ENCODE results near the gene METTL1. TPM values are rescaled to one million over a fixed set of nuclear protein-coding genes. Genes with fewer than 3 reads are reported as not detected.
A peak's percentile ranks its signal among the peaks of the same experiment; 100 is the strongest.

Gene METTL1
- total and polyA plus RNA-seq, 11 donors: 0.95 to 28.5 (median 7.9) TPM

DNA sequence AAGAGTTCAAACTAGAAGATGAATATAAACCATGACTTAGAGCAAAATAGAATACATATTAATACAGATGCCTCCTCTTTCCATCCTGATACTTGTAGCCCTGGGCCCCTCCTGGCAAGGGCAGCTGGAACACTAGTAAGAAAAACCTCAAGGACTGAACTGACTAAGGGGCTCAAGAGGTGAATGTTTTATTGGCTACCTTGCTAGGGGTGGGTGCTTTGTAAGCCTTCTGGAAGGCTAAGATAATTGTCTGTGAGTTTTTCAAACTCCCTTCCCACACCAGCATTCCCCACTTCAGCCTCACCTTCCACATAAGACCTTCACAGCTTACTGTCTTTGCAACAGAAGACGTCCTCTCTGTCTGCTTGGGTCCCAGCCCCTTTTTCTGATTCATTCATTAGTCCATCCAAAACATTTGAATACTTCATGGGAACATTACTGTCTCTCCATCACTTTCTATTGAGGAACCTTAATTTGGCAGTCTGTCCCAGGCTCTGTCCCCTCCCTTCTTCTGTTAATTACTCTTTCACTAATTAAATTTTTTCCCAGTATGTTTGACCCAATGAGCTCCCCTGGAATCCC, 18.1 kb downstream of the METTL1 start:
- 19 to 38% (median 26%) methylated on average over 1 of the region's 1 CpG for WGBS, 4 donors
- TF ChIP-seq, protein P1, sequence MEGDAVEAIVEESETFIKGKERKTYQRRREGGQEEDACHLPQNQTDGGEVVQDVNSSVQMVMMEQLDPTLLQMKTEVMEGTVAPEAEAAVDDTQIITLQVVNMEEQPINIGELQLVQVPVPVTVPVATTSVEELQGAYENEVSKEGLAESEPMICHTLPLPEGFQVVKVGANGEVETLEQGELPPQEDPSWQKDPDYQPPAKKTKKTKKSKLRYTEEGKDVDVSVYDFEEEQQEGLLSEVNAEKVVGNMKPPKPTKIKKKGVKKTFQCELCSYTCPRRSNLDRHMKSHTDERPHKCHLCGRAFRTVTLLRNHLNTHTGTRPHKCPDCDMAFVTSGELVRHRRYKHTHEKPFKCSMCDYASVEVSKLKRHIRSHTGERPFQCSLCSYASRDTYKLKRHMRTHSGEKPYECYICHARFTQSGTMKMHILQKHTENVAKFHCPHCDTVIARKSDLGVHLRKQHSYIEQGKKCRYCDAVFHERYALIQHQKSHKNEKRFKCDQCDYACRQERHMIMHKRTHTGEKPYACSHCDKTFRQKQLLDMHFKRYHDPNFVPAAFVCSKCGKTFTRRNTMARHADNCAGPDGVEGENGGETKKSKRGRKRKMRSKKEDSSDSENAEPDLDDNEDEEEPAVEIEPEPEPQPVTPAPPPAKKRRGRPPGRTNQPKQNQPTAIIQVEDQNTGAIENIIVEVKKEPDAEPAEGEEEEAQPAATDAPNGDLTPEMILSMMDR (IDR thresholded peaks at IDR 0.05): no peak
- no peak for TF ChIP-seq POLR2A (IDR thresholded peaks at IDR 0.05)
- peak overlapping the region in 1 of 12 donors; percentile 27 for H3K27ac ChIP-seq
- H3K4me1 ChIP-seq: peaks cover 0 to 54% (median 33%) of the 10 kb centered on the region in 12 donors
- no peaks in the 10 kb centered on the region for H3K9me3 ChIP-seq
- intact Hi-C loops (cut with DNase I): loop anchor here in 1 of 10 donors (5.0 kb wide), 1 partner anchor 62 kb away; the partner anchor contains the start of gene OS9
- no peak for ATAC-seq
- H3K4me3 ChIP-seq: peak overlapping the region in 3 of 12 donors; percentile 69 to 87 (median 83)
- H3K27me3 ChIP-seq: no peaks in the 10 kb centered on the region
- peaks cover 0 to 40% (median 31%) of the 10 kb centered on the region in 9 donors for H3K36me3 ChIP-seq
- no peak for DNase-seq

DNA sequence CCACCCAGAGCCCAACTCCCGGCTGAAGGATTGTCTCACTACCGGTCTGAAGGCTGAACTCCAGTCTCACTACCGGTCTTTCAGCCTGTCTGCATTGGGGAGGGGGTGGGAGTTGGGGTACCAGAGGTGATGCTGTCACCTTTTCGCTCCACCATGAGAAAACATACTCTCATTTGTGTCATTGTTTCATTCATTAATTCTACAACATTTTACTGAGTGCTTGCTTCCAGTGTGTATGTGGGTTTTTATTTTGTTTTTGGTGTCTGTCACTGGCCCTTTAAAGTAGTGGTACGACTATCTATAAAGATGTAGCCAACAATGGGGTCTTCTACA, 19.3 kb downstream of the METTL1 start:
- H3K4me1 ChIP-seq: peaks cover 0 to 54% (median 33%) of the 10 kb centered on the region in 12 donors
- intact Hi-C loops (cut with DNase I): loop anchor here in 2 of 10 donors (1.0 to 5.0 kb wide), 2 partner anchors 20 to 60 kb away; partner anchors contain the start of genes EEF1AKMT3 (in 1 of the 2), METTL1 (in 1 of the 2) and OS9 (in 1 of the 2)
- TF ChIP-seq POLR2A (IDR thresholded peaks at IDR 0.05): no peak
- TF ChIP-seq, protein P1 (IDR thresholded peaks at IDR 0.05): no peak
- DNase-seq (no peak), ATAC-seq (no peak)
- WGBS, 4 donors: 2 to 3% (median 2%) methylated on average over 5 of the region's 5 CpGs
- peak overlapping the region in 9 of 12 donors; percentile 63 to 89 (median 77) for H3K4me3 ChIP-seq
- peak overlapping the region in 11 of 12 donors; percentile 42 to 95 (median 57) for H3K27ac ChIP-seq
- no peaks in the 10 kb centered on the region for H3K9me3 ChIP-seq
- H3K27me3 ChIP-seq: no peaks in the 10 kb centered on the region
- peaks cover 0 to 40% (median 33%) of the 10 kb centered on the region in 9 donors for H3K36me3 ChIP-seq

DNA sequence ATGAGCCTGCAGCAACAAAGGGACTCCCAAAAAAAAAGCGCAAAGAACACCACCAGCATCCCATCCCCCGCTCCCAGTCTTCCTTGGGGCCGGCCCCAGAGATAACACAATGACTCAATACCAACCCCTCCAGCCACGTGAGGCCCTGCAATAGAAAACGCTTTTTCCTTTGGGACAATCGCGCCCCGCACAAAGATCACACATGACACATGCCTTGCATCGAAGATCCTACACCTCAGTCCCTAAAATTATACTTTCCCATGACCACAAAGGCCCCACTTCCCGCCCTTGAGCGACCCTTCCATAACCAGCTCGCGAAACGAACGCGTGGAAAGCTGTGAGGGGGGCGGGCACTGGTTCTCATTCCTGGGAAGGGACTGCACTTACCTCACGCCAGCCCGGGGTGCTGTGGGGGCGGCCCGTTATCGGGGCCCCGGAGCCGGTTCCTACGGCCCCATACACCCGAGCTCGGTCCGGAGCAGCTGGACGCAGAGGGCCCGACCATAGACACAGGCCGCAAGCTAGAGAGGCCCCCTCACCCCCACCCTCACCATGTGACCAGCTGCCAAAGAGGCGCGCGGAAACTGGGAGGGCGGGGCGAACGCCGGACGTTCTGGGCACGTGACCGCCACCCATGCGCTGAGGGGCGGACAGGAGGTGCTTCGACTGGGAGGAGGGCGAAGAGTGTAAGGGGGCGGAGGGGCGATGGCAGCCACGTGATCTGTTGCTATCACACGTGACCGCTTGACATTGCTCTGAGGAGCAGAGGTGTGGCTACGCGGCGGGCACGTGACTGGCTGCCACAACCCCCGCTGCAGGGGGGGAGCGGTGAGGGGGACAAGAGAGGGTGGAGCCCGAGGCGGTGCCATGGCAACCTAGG, 19.9 kb downstream of the METTL1 start, which contains the start of gene CDK4:
Gene CDK4 (minus strand): TSS at position 523 of the 880 bp plus-strand sequence. CDS start 593 bp downstream, outside the sequence.
- Histone ChIP-seq H3K4me1 (peaks cover 0 to 52% (median 33%) of the 10 kb centered on the region in 12 donors), H3K9me3 (no peaks in the 10 kb centered on the region), H3K27me3 (no peaks in the 10 kb centered on the region), H3K36me3 (peaks cover 0 to 40% (median 38%) of the 10 kb centered on the region in 9 donors), H3K4me3 (peak within 1 kb of the TSS; percentile 43 to 89 (median 72)), H3K27ac (peak within 1 kb of the TSS; percentile 71 to 96 (median 91))
- TF ChIP-seq POLR2A (IDR thresholded peaks at IDR 0.05): peak in 1 of 2 donors; percentile 69
- TF ChIP-seq, protein P1 (IDR thresholded peaks at IDR 0.05): no peak
- ATAC-seq (peak; percentile 89 to 95 (median 92)), DNase-seq (peak; percentile 99 to 100 (median 99))
- WGBS, 4 donors: 0% methylated on average over 20 to 58 of the region's 58 CpGs
- intact Hi-C loops (cut with DNase I): loop anchor here in 2 of 10 donors (1.0 to 5.0 kb wide), 2 partner anchors 20 to 60 kb away; partner anchors contain the start of genes EEF1AKMT3 (in 1 of the 2), METTL1 (in 1 of the 2) and OS9 (in 1 of the 2)

Data from heart left ventricle (tissue), 16 donors.